ENCODE results near the gene MINAR1.

Gene MINAR1

DNA sequence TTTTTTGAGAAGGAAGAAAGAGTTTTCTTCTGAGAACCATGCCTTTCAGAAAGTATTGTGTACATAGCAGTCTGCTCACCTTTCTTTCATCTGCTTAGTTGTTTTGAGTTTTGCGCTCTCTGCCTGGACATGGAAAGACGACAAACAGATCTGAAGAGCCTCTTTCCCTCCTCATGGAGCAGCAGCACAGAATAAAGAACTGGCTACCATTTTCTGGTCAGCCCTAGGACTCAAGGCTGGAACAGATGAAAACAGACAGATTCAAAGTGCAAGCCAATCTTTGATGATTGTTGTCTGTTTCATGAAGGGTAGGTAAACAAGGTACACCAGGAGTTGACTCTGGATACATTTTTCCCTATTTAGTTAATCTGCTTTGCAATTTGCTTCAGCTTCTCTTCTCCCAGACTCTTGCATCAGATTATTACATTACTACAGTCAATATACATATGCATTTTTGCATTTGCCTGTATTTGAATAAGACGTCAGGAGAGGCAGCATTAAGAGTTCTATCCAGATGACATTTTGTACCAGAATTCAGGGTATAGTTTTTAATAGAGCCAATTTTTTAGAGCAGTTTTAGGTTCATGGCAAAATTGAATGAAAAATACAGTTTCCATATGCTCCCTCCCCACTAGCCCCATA is 34.7 kb upstream of the MINAR1 start:
- H3K4me3 ChIP-seq (replicated peaks; ENCODE audit: insufficient read depth, low read length), result no peak overlapping the region
- TF ChIP-seq, protein P1, sequence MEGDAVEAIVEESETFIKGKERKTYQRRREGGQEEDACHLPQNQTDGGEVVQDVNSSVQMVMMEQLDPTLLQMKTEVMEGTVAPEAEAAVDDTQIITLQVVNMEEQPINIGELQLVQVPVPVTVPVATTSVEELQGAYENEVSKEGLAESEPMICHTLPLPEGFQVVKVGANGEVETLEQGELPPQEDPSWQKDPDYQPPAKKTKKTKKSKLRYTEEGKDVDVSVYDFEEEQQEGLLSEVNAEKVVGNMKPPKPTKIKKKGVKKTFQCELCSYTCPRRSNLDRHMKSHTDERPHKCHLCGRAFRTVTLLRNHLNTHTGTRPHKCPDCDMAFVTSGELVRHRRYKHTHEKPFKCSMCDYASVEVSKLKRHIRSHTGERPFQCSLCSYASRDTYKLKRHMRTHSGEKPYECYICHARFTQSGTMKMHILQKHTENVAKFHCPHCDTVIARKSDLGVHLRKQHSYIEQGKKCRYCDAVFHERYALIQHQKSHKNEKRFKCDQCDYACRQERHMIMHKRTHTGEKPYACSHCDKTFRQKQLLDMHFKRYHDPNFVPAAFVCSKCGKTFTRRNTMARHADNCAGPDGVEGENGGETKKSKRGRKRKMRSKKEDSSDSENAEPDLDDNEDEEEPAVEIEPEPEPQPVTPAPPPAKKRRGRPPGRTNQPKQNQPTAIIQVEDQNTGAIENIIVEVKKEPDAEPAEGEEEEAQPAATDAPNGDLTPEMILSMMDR (IDR thresholded peaks at IDR 0.05; ENCODE audit: insufficient read depth, low read length), result no peak
- TF ChIP-seq, protein P2, sequence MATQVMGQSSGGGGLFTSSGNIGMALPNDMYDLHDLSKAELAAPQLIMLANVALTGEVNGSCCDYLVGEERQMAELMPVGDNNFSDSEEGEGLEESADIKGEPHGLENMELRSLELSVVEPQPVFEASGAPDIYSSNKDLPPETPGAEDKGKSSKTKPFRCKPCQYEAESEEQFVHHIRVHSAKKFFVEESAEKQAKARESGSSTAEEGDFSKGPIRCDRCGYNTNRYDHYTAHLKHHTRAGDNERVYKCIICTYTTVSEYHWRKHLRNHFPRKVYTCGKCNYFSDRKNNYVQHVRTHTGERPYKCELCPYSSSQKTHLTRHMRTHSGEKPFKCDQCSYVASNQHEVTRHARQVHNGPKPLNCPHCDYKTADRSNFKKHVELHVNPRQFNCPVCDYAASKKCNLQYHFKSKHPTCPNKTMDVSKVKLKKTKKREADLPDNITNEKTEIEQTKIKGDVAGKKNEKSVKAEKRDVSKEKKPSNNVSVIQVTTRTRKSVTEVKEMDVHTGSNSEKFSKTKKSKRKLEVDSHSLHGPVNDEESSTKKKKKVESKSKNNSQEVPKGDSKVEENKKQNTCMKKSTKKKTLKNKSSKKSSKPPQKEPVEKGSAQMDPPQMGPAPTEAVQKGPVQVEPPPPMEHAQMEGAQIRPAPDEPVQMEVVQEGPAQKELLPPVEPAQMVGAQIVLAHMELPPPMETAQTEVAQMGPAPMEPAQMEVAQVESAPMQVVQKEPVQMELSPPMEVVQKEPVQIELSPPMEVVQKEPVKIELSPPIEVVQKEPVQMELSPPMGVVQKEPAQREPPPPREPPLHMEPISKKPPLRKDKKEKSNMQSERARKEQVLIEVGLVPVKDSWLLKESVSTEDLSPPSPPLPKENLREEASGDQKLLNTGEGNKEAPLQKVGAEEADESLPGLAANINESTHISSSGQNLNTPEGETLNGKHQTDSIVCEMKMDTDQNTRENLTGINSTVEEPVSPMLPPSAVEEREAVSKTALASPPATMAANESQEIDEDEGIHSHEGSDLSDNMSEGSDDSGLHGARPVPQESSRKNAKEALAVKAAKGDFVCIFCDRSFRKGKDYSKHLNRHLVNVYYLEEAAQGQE (IDR thresholded peaks at IDR 0.05; ENCODE audit: insufficient replicate concordance, low read depth), result no peak
- no peak for TF ChIP-seq GABPA (IDR thresholded peaks at IDR 0.05; ENCODE audit: low read depth)
- TF ChIP-seq POLR2AphosphoS5 (IDR thresholded peaks at IDR 0.05; ENCODE audit: low read depth), result no peak
- TF ChIP-seq SPI1 (IDR thresholded peaks at IDR 0.05; ENCODE audit: borderline replicate concordance, low read depth), result no peak
- no peaks in the 10 kb centered on the region for H3K27me3 ChIP-seq (ENCODE audit: insufficient read depth, poor library complexity, severe bottlenecking)
- DNase-seq (ENCODE audit: low read depth in 1 of 2, low spot score in 1 of 2), result no peak
- no peak overlapping the region for H3K27ac ChIP-seq (replicated peaks)

DNA sequence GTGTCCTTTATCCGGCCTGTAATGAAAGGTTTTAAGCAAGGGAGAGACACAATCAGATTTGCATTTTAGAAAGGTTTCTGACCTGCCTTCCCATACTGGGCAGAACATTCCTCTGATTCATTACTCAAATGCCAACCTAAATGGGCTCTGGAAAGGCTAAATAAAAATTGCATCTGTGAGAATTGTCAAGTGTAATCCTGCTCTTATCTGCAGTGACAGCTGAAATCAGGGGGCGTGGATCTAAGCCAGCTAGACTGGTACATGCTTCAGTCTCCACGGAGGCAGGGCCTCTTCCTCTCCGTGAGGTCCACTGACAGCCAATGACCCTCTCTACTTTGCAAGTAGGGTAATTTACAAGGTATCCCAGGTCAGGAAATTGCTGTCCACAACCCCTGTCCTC is 32.5 kb upstream of the MINAR1 start:
- H3K27ac ChIP-seq (replicated peaks), result no peak overlapping the region
- DNase-seq (ENCODE audit: low read depth in 1 of 2, low spot score in 1 of 2), result no peak
- H3K27me3 ChIP-seq (ENCODE audit: insufficient read depth, poor library complexity, severe bottlenecking), result no peaks in the 10 kb centered on the region
- no peak overlapping the region for H3K4me3 ChIP-seq (replicated peaks; ENCODE audit: insufficient read depth, low read length)
- TF ChIP-seq, protein P1 (IDR thresholded peaks at IDR 0.05; ENCODE audit: insufficient read depth, low read length), result no peak
- TF ChIP-seq POLR2AphosphoS5 (IDR thresholded peaks at IDR 0.05; ENCODE audit: low read depth), result no peak
- no peak for TF ChIP-seq SPI1 (IDR thresholded peaks at IDR 0.05; ENCODE audit: borderline replicate concordance, low read depth)
- TF ChIP-seq, protein P2 (IDR thresholded peaks at IDR 0.05; ENCODE audit: insufficient replicate concordance, low read depth), result no peak
- TF ChIP-seq GABPA (IDR thresholded peaks at IDR 0.05; ENCODE audit: low read depth), result no peak

DNA sequence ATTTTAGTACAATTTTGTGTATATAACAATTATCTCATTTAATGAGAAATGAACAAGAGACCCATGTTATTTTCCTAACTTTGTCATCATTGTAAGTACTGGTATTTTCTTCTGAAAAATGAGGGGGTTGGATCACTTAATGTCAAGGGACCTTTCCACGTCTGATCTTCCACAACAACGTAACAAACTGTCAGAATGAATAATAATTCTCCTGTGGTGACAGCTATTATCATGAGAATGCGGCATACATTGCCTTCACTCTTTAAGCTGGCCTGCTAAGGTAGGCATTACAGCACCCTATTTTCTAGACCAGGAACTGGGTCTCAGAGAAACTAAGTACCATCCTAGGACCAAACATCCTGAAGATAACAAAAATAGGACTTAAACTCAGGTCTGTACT is 31.5 kb upstream of the MINAR1 start:
- TF ChIP-seq, protein P2 (IDR thresholded peaks at IDR 0.05; ENCODE audit: insufficient replicate concordance, low read depth), result no peak
- no peak for TF ChIP-seq POLR2AphosphoS5 (IDR thresholded peaks at IDR 0.05; ENCODE audit: low read depth)
- TF ChIP-seq SPI1 (IDR thresholded peaks at IDR 0.05; ENCODE audit: borderline replicate concordance, low read depth), result no peak
- TF ChIP-seq GABPA (IDR thresholded peaks at IDR 0.05; ENCODE audit: low read depth), result no peak
- TF ChIP-seq, protein P1 (IDR thresholded peaks at IDR 0.05; ENCODE audit: insufficient read depth, low read length), result no peak
- Histone ChIP-seq H3K4me3 (replicated peaks; ENCODE audit: insufficient read depth, low read length) (no peak overlapping the region), H3K27ac (replicated peaks) (no peak overlapping the region), H3K27me3 (ENCODE audit: insufficient read depth, poor library complexity, severe bottlenecking) (no peaks in the 10 kb centered on the region)
- DNase-seq (ENCODE audit: low read depth in 1 of 2, low spot score in 1 of 2), result no peak

Data from HL-60 (cell line).